NCI-H146 treated with DMSO at 0.1 percent for 48 hours (cell line): ENCODE measurements around the gene KRTAP5-11.
"Not testable (repeated sequence)": the region's sequence is repeated elsewhere in the genome, so short reads cannot be mapped to it uniquely, and the experiment has no call there.

Experiments used
- DNase-seq: peaks from one replicate; lab custom pipeline; 2025; ENCODE audit not compliant: unreplicated experiment; lab: John Stamatoyannopoulos, UW

Gene KRTAP5-11

GRCh38 chr11:71581826-71582225 is 849 bp downstream of the KRTAP5-11 start:
- no peak for DNase-seq

GRCh38 chr11:71580057-71581003 is 2.3 kb downstream of the KRTAP5-11 start:
- no peak for DNase-seq

- not testable (repeated sequence) for DNase-seq
These were observed 3.2 kb downstream of the KRTAP5-11 start for GRCh38 chr11:71579513-71579912.

- no peak for DNase-seq
These were observed 5.1 kb downstream of the KRTAP5-11 start for GRCh38 chr11:71577469-71578004.

GRCh38 chr11:71576688-71577465 is 5.8 kb downstream of the KRTAP5-11 start:
- DNase-seq, result not testable (repeated sequence)

GRCh38 chr11:71575723-71576424 is 6.8 kb downstream of the KRTAP5-11 start:
- DNase-seq, result no peak

GRCh38 chr11:71574418-71574817 is 8.3 kb downstream of the KRTAP5-11 start:
- DNase-seq, result no peak

- no peak for DNase-seq
These were observed 9.9 kb downstream of the KRTAP5-11 start for GRCh38 chr11:71572811-71573210.

GRCh38 chr11:71571101-71571850 is 11.4 kb downstream of the KRTAP5-11 start:
- not testable (repeated sequence) for DNase-seq

GRCh38 chr11:71568704-71569349 is 13.8 kb downstream of the KRTAP5-11 start:
- DNase-seq, result no peak

- DNase-seq, result not testable (repeated sequence)
These were observed 15.0 kb downstream of the KRTAP5-11 start for GRCh38 chr11:71567633-71568032.

- DNase-seq, result not testable (repeated sequence)
These were observed 15.8 kb downstream of the KRTAP5-11 start for GRCh38 chr11:71566626-71567599.

GRCh38 chr11:71566081-71566620 is 16.5 kb downstream of the KRTAP5-11 start:
- no peak for DNase-seq

- DNase-seq, result no peak
These were observed 17.4 kb downstream of the KRTAP5-11 start, which contains the start of gene KRTAP5-10 for GRCh38 chr11:71565263-71565662. Gene KRTAP5-10, plus strand, starts transcription at chr11:71565563. Its CDS starts 25 bp downstream, at chr11:71565588.

GRCh38 chr11:71564430-71564829 is 18.2 kb downstream of the KRTAP5-11 start:
- no peak for DNase-seq

GRCh38 chr11:71563406-71563805 is 19.3 kb downstream of the KRTAP5-11 start:
- DNase-seq, result no peak

- DNase-seq, result no peak
These were observed 20.6 kb downstream of the KRTAP5-11 start for GRCh38 chr11:71562120-71562519.

GRCh38 chr11:71558996-71559395 is 23.7 kb downstream of the KRTAP5-11 start:
- no peak for DNase-seq
